Neural cell (in vitro differentiated cells): Measurements from ENCODE around the gene TTC21B. TPM values are rescaled to one million over a fixed set of nuclear protein-coding genes. Genes with fewer than 3 reads are reported as not detected.

ENCODE experiments used
- H2AFZ ChIP-seq: fragments of 200-600, 300-800 bp; sonication (generic), shearing (Covaris generic); 2 replicates; pipeline ENCODE4 v1.6.0; 2014; ENCODE audit warnings: low read depth, mild to moderate bottlenecking, antibody characterized with exemption, low read length, moderate library complexity
- H3F3A ChIP-seq: fragments of 200-600 bp; shearing (Covaris generic); 2 replicates; pipeline ENCODE4 v1.6.1; 2016; ENCODE audit warnings: mild to moderate bottlenecking, moderate library complexity, mixed read lengths, antibody characterized with exemption, low read length; ENCODE audit not compliant: insufficient read depth, poor library complexity, severe bottlenecking
- H3K27ac ChIP-seq: fragments of 200-600, 300-800 bp; sonication (generic), shearing (Covaris generic); 2 replicates; pipeline ENCODE4 v1.5.1; 2014; ENCODE audit warnings: mild to moderate bottlenecking, low read length, moderate library complexity
- H3K27me3 ChIP-seq: fragments of 300-800, 200-600 bp; sonication (generic), shearing (Covaris generic); 2 replicates; pipeline ENCODE4 v1.6.0; 2014; ENCODE audit warnings: mild to moderate bottlenecking, low read depth, low read length, moderate library complexity; ENCODE audit not compliant: insufficient read depth
- H3K36me3 ChIP-seq: fragments of 300-800, 200-600 bp; sonication (generic), shearing (Covaris generic); 2 replicates; pipeline ENCODE4 v1.5.1; 2014; ENCODE audit warnings: mild to moderate bottlenecking, antibody characterized with exemption, low read length, moderate library complexity; ENCODE audit not compliant: insufficient read depth
- H3K4me2 ChIP-seq: fragments of 300-800, 200-600 bp; sonication (generic), shearing (Covaris generic); 2 replicates; pipeline ENCODE4 v1.6.0; 2014; ENCODE audit warnings: mild to moderate bottlenecking, low read length
- H3K4me3 ChIP-seq: fragments of 300-800, 200-600 bp; sonication (generic), shearing (Covaris generic); 2 replicates; pipeline ENCODE4 v1.5.1; 2014; ENCODE audit warnings: mild to moderate bottlenecking, low read length, moderate library complexity
- H3K79me2 ChIP-seq: fragments of 200-600 bp; shearing (Covaris generic); replicated peaks from 2 replicates; pipeline ENCODE4 v1.6.0; 2014; ENCODE audit warnings: mild to moderate bottlenecking, low read length, moderate library complexity; ENCODE audit not compliant: insufficient read depth
- H3K9ac ChIP-seq: fragments of 300-800, 200-600 bp; sonication (generic), shearing (Covaris generic); 2 replicates; pipeline ENCODE4 v1.6.1; 2016; ENCODE audit warnings: mild to moderate bottlenecking, low read length, mixed read lengths
- H3K9me2 ChIP-seq: fragments of 200-600 bp; shearing (Covaris generic); 2 replicates; pipeline ENCODE4 v1.6.1; 2016; ENCODE audit warnings: mild to moderate bottlenecking, low read length, mixed read lengths; ENCODE audit not compliant: insufficient read depth
- H3K9me3 ChIP-seq: fragments of 200-600, 300-800 bp; sonication (generic), shearing (Covaris generic); 2 replicates; pipeline ENCODE4 v1.6.1; 2016; ENCODE audit warnings: mild to moderate bottlenecking, mixed run types, low read length, moderate library complexity, mixed read lengths
- H4K20me1 ChIP-seq: fragments of 200-600 bp; shearing (Covaris generic); 2 replicates; pipeline ENCODE4 v1.6.1; 2016; ENCODE audit warnings: mild to moderate bottlenecking, mixed run types; ENCODE audit not compliant: insufficient read depth
- EP300 ChIP-seq: fragments of 450-650 bp; conservative IDR thresholded peaks from 2 replicates; pipeline ENCODE4 v1.6.1; 2014; ENCODE audit warnings: antibody characterized with exemption, mild to moderate bottlenecking, moderate library complexity; ENCODE audit not compliant: poor library complexity, severe bottlenecking
- EZH2 ChIP-seq: fragments of 200-600, 300-800 bp; shearing (Covaris generic), sonication (generic); IDR thresholded peaks from 2 replicates; pipeline ENCODE4 v1.6.1; 2014; ENCODE audit warnings: antibody characterized with exemption, low read length, borderline replicate concordance, mild to moderate bottlenecking; ENCODE audit not compliant: insufficient read depth, poor library complexity, severe bottlenecking
- MXI1 ChIP-seq: fragments of 450-650 bp; conservative IDR thresholded peaks from 2 replicates; pipeline ENCODE4 v1.6.1; 2014; ENCODE audit warnings: antibody characterized with exemption, mild to moderate bottlenecking; ENCODE audit not compliant: poor library complexity, severe bottlenecking
- POLR2AphosphoS5 ChIP-seq: IDR thresholded peaks from 2 replicates; pipeline ENCODE4 v1.6.1; 2012
- RAD21 ChIP-seq: fragments of 450-650 bp; conservative IDR thresholded peaks from 2 replicates; pipeline ENCODE4 v1.6.1; 2014; ENCODE audit warnings: antibody characterized with exemption, mild to moderate bottlenecking, moderate library complexity
- SMC3 ChIP-seq: fragments of 450-650 bp; conservative IDR thresholded peaks from 2 replicates; pipeline ENCODE4 v1.6.1; 2014; ENCODE audit warnings: antibody characterized with exemption, mild to moderate bottlenecking, moderate library complexity; ENCODE audit not compliant: poor library complexity
- TAF1 ChIP-seq: IDR thresholded peaks from 2 replicates; pipeline ENCODE4 v1.6.1; 2012; ENCODE audit warnings: low read depth
- polyA plus RNA-seq: library from polyadenylated mRNA; depleted of rRNA; stranded (reverse); fragments of >200 nt; gene quantifications from 2 replicates; pipeline ENCODE4 v1.2.3, GENCODE V29; 2014
- TF ChIP-seq, protein P1 (sequence below): IDR thresholded peaks from 2 replicates; pipeline ENCODE4 v1.6.1; 2012; ENCODE audit warnings: borderline replicate concordance
- TF ChIP-seq, protein P2 (sequence below): fragments of 450-650 bp; IDR thresholded peaks from 2 replicates; pipeline ENCODE4 v1.5.1; 2014; ENCODE audit warnings: antibody characterized with exemption, mild to moderate bottlenecking, moderate library complexity; ENCODE audit not compliant: poor library complexity, severe bottlenecking

The TTC21B gene
- polyA plus RNA-seq, 1 donor from 2014 or later = 31.1 TPM

DNA sequence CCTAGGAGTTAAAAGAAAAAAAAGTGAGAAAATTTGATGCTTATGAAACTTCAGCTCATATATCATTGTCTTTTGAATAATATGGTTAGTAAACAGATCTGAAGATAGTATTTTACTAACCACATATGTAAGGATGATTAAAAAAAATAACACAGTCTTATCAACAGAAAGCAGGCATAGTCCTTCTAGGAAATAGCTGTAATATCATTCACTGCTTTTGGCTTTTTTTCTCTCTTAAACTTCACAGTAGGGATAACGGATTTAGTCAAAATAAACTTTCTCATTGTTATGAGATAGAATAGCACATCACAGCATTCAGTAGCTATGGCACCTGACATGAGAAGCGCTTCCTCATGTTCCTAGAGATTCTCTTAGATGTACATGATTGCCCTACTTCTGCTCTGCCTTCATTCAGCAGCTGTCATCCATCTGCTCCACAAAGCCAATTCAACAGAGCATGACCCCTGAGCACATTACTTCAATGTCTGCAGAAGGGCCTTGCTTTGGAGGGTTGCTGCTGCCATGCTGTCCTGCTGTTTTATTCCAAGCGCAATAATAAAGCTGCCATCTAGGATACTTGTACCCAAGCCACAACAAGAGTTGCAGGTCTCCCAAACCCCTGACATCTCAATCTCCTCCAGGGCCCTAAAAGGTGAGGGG, 67.0 kb downstream of the TTC21B start:
- no peaks in the 10 kb centered on the region for H3K27me3 ChIP-seq
- H2AFZ ChIP-seq = no peak overlapping the region
- TF ChIP-seq RAD21 (no peak), EP300 (peak; percentile 30), SMC3 (no peak), POLR2AphosphoS5 (no peak)
- TF ChIP-seq, protein P1, sequence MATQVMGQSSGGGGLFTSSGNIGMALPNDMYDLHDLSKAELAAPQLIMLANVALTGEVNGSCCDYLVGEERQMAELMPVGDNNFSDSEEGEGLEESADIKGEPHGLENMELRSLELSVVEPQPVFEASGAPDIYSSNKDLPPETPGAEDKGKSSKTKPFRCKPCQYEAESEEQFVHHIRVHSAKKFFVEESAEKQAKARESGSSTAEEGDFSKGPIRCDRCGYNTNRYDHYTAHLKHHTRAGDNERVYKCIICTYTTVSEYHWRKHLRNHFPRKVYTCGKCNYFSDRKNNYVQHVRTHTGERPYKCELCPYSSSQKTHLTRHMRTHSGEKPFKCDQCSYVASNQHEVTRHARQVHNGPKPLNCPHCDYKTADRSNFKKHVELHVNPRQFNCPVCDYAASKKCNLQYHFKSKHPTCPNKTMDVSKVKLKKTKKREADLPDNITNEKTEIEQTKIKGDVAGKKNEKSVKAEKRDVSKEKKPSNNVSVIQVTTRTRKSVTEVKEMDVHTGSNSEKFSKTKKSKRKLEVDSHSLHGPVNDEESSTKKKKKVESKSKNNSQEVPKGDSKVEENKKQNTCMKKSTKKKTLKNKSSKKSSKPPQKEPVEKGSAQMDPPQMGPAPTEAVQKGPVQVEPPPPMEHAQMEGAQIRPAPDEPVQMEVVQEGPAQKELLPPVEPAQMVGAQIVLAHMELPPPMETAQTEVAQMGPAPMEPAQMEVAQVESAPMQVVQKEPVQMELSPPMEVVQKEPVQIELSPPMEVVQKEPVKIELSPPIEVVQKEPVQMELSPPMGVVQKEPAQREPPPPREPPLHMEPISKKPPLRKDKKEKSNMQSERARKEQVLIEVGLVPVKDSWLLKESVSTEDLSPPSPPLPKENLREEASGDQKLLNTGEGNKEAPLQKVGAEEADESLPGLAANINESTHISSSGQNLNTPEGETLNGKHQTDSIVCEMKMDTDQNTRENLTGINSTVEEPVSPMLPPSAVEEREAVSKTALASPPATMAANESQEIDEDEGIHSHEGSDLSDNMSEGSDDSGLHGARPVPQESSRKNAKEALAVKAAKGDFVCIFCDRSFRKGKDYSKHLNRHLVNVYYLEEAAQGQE = no peak
- no peaks in the 10 kb centered on the region for H3F3A ChIP-seq
- no peak overlapping the region for H3K4me3 ChIP-seq
- H3K79me2 ChIP-seq = no peaks in the 10 kb centered on the region
- no peak overlapping the region for H3K27ac ChIP-seq
- no peak overlapping the region for H3K4me2 ChIP-seq
- no peaks in the 10 kb centered on the region for H4K20me1 ChIP-seq
- H3K9me3 ChIP-seq = no peaks in the 10 kb centered on the region
- no peaks in the 10 kb centered on the region for H3K9me2 ChIP-seq
- H3K36me3 ChIP-seq = no peaks in the 10 kb centered on the region
- H3K9ac ChIP-seq = no peak overlapping the region

DNA sequence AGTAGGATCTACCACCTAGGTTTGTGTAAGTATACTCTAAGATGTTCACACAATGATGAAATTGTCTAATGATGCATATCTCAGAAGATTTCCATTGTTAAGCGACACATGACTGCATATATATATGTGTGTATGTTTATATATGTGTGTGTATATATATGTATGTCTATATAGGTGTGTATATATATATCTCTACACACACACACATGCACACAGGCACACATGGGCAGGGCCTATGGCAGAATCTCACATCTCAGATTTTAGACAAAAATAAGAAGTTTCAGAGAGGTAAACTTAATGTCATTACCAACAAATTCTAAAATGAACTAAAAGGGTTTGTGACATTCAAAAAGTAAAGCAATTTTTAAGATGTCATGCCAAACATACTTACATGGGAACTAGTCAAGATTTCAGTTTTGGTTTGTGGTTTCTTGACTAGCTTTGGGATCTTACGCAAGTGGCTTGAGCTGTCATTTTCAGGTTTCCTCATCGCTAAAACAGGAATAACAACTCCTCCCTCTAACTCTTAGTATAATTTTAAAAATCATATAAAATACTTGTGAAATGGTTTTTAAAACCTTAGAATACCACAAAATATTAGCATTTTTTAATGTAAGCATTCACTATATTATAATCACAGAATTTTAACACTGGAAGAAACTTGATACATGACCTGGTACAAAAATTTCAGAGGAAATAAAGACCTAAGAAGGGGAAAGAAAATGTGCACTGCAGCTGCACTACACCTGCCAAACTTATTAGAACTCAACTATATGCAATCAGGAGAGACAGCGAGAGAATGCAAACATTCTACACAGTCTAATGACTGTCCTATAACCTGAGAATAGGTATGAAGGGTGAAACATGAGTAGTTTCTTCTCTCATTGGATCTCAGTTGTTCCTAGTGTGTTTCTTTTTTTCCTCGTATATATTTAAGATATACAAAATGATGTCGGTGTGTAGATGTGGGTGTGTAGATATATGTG, 75.7 kb downstream of the TTC21B start:
- Histone ChIP-seq H3K79me2 (no peaks in the 10 kb centered on the region), H3K9me3 (no peaks in the 10 kb centered on the region), H3K36me3 (peaks cover under 1% of the 10 kb centered on the region), H3F3A (no peaks in the 10 kb centered on the region), H3K27ac (no peak overlapping the region), H3K4me2 (no peak overlapping the region), H2AFZ (no peak overlapping the region), H4K20me1 (no peaks in the 10 kb centered on the region), H3K27me3 (no peaks in the 10 kb centered on the region), H3K9ac (no peak overlapping the region), H3K4me3 (no peak overlapping the region), H3K9me2 (no peaks in the 10 kb centered on the region)
- TF ChIP-seq MXI1 (no peak), POLR2AphosphoS5 (no peak), RAD21 (no peak), EP300 (no peak), TAF1 (no peak), EZH2 (no peak), SMC3 (no peak)
- TF ChIP-seq, protein P1 = no peak
- TF ChIP-seq, protein P2, sequence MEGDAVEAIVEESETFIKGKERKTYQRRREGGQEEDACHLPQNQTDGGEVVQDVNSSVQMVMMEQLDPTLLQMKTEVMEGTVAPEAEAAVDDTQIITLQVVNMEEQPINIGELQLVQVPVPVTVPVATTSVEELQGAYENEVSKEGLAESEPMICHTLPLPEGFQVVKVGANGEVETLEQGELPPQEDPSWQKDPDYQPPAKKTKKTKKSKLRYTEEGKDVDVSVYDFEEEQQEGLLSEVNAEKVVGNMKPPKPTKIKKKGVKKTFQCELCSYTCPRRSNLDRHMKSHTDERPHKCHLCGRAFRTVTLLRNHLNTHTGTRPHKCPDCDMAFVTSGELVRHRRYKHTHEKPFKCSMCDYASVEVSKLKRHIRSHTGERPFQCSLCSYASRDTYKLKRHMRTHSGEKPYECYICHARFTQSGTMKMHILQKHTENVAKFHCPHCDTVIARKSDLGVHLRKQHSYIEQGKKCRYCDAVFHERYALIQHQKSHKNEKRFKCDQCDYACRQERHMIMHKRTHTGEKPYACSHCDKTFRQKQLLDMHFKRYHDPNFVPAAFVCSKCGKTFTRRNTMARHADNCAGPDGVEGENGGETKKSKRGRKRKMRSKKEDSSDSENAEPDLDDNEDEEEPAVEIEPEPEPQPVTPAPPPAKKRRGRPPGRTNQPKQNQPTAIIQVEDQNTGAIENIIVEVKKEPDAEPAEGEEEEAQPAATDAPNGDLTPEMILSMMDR = no peak
